Chondrocyte (in vitro differentiated cells): ENCODE measurements around the gene ADAM11. TPM values are rescaled to one million over a fixed set of nuclear protein-coding genes. Genes with fewer than 3 reads are reported as not detected.

ENCODE experiments used
- DNase-seq: peaks from one replicate; pipeline ENCODE4 v3.0.0; 2021; ENCODE audit warnings: mixed read lengths, low spot score
- H3K27ac Mint-ChIP-seq: one replicate; pipeline ENCODE4 v1.8.0; 2021; ENCODE audit warnings: mild to moderate bottlenecking, moderate library complexity, mixed read lengths; ENCODE audit not compliant: unreplicated experiment
- H3K27me3 Mint-ChIP-seq: 2 replicates; pipeline ENCODE4 v1.8.0; 2021; ENCODE audit warnings: low read depth, mixed read lengths
- H3K36me3 Mint-ChIP-seq: 2 replicates; pipeline ENCODE4 v1.8.0; 2021; ENCODE audit warnings: low read depth, mixed read lengths
- H3K4me1 Mint-ChIP-seq: 2 replicates; pipeline ENCODE4 v1.8.0; 2021; ENCODE audit warnings: low read depth, mild to moderate bottlenecking, mixed read lengths
- H3K4me3 Mint-ChIP-seq: one replicate; pipeline ENCODE4 v1.8.0; 2021; ENCODE audit warnings: mild to moderate bottlenecking, moderate library complexity, mixed read lengths; ENCODE audit not compliant: unreplicated experiment
- H3K9me3 Mint-ChIP-seq: 2 replicates; pipeline ENCODE4 v1.8.0; 2021; ENCODE audit warnings: low read depth, mixed read lengths
- total RNA-seq: library from RNA; stranded (reverse); gene quantifications from 3 replicates; pipeline ENCODE4 v1.2.1, GENCODE V29; 2021
- TF ChIP-seq, protein P1 (sequence below): fragments of 200-600 bp; sonication (generic); IDR thresholded peaks from 2 replicates; pipeline ENCODE4 v1.5.0; 2021; ENCODE audit warnings: antibody characterized with exemption, mild to moderate bottlenecking, moderate library complexity

The ADAM11 gene
- total RNA-seq, 1 donor from 2014 or later: 0.47 TPM

DNA sequence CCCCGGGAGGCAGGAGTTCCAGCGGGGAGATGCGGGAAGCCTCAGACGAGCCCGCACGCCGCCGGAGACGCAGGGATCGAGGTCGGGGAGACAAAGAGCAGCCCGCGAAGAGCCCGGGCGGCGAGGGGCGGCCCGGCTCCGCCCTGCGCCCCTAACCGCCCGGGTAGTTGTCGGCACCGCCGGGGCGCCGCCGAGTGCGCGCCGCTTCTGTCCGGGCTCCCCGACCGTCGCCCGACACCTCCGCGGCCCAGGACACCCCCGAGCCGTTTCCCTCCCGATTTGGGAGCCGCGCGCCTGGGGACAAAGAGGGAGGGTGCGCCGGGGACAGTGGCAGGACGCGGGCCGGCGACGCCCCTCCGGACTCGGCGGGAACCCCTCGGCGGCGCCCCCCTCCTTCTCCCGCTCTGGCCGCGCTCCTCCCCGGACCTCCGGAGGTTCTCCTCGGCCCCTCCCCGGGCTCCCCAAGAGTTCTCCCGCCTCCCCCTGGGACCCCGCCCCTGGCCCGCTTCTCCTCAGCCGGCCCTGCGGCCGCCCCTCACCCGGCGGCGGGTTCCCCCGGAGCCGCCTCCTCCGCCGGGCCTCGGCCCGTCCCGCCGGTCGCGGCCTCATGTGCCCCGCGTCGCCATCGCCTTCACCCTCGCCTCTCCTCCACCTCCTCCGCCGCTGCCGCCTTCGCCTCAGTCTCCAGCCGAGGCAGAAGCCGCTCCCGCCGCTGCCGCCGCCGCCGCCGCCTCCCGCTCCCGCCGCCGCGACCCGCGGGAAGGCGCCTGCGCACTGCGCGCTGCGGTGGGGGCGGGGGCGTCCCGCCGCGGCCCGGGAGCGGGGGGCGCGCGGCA is 71.0 kb downstream of the ADAM11 start, which contains the start of gene GJC1:
TSS of gene GJC1 (minus strand) at position 765 of the 836 bp plus-strand sequence. CDS start 24,470 bp downstream, outside the sequence.
- Mint-ChIP-seq H3K9me3 (no peaks in the 10 kb centered on the region), H3K27me3 (no peaks in the 10 kb centered on the region), H3K4me1 (peaks cover 29% of the 10 kb centered on the region), H3K4me3 (peak within 1 kb of the TSS; percentile 88), H3K36me3 (no peaks in the 10 kb centered on the region), H3K27ac (peak within 1 kb of the TSS; percentile 79)
- TF ChIP-seq, protein P1, sequence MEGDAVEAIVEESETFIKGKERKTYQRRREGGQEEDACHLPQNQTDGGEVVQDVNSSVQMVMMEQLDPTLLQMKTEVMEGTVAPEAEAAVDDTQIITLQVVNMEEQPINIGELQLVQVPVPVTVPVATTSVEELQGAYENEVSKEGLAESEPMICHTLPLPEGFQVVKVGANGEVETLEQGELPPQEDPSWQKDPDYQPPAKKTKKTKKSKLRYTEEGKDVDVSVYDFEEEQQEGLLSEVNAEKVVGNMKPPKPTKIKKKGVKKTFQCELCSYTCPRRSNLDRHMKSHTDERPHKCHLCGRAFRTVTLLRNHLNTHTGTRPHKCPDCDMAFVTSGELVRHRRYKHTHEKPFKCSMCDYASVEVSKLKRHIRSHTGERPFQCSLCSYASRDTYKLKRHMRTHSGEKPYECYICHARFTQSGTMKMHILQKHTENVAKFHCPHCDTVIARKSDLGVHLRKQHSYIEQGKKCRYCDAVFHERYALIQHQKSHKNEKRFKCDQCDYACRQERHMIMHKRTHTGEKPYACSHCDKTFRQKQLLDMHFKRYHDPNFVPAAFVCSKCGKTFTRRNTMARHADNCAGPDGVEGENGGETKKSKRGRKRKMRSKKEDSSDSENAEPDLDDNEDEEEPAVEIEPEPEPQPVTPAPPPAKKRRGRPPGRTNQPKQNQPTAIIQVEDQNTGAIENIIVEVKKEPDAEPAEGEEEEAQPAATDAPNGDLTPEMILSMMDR: no peak
- no peak for DNase-seq

DNA sequence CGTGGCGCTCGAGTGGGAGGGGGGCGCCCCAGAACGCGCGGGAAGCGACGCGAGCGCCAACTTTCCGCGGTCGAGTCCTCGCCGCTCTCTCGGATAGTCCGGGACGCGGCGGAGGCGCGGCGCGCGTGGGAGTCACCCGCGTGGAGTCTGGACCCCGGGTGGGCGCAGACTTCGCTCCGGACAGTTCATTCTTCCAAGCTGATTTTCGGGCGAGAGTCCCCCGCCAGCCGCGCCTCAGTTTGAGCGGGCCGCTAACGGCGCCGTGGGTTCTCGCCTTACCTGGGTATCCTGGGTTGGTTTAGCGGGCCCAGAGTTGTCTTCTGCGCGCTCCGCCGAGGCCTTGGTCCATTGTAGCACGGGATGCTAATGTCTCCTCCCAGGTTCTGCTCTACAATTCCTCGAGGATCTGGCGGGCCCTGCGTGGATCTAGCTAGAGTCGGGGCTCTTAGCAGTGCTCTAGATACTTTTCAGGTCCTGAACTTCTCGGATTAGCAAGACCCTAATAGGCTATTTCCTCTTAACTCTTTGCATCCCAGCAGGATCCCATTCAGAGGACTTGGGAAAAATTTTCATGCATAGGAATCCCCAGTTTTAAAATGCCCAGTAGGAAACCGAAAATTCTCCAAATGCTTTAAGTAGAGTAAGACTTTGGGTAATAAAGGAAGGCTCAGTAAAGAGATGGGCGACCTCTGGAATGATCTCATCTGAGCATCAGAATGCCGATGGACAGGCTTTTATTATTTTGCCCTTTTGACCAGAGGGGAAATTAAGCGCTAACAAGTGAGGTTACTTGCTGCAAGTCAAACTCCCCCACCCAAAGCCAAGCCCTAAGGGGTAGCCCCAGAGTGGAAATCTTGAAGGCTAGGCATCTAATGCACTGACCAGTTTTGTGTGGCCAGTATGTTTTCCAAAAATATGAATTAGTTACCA is 71.8 kb downstream of the ADAM11 start:
- Mint-ChIP-seq H3K9me3 (no peaks in the 10 kb centered on the region), H3K27ac (peak overlapping the region; percentile 18)

DNA sequence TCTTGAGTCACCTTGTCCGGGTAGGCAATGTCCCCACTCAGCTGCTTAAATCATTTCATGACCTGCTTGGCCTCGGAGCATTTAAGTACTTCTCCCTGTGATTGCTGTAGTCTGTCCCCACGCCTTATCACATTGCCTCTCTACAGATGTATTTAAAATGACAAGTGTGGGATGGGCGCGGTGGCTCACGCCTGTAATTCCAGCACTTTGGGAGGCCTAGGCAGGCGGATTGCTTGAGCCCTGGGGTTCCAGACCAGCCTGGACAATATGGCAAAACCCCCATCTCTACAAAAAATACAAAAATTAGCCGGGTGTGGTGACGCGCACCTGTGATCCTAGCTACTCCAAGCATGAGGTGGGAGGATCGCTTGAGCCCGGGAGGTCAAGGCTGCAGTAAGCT is 72.6 kb downstream of the ADAM11 start:
- no peaks in the 10 kb centered on the region for H3K36me3 Mint-ChIP-seq
- H3K9me3 Mint-ChIP-seq: no peaks in the 10 kb centered on the region
- peaks cover 29% of the 10 kb centered on the region for H3K4me1 Mint-ChIP-seq
- no peaks in the 10 kb centered on the region for H3K27me3 Mint-ChIP-seq
- TF ChIP-seq, protein P1: no peak
- H3K4me3 Mint-ChIP-seq: no peak overlapping the region
- no peak overlapping the region for H3K27ac Mint-ChIP-seq
- no peak for DNase-seq

More for the DNA sequence above, 71.8 kb downstream of the ADAM11 start:
- no peak for DNase-seq
- TF ChIP-seq, protein P1: no peak
- Mint-ChIP-seq H3K4me1 (peaks cover 29% of the 10 kb centered on the region), H3K4me3 (peak overlapping the region; percentile 67), H3K36me3 (no peaks in the 10 kb centered on the region), H3K27me3 (no peaks in the 10 kb centered on the region)

Other genes starting within 250 kb of the ADAM11 start
- 103 to 127 TPM (median 108 TPM) in 3 replicates for gene FZD2, start 201.5 kb upstream of the ADAM11 start, total RNA-seq
- 0.31 to 0.32 TPM (median 0.31 TPM) in 3 replicates for gene MEIOC, start 102.5 kb upstream of the ADAM11 start, total RNA-seq
- gene CCDC43, start 69.2 kb upstream of the ADAM11 start, total RNA-seq: 13.5 to 24.1 TPM (median 15.9 TPM) in 3 replicates
- 4.8 to 7.2 TPM (median 5.5 TPM) in 3 replicates for gene DBF4B, start 50.3 kb upstream of the ADAM11 start, total RNA-seq
- 26.8 to 50.5 TPM (median 46.4 TPM) in 3 replicates for gene GJC1, start 71.3 kb downstream of the ADAM11 start, total RNA-seq
- 0.82 to 0.97 TPM in 2 of 3 replicates, not detected in the other for gene HIGD1B, start 88.9 kb downstream of the ADAM11 start, total RNA-seq
- gene EFTUD2, start 140.5 kb downstream of the ADAM11 start, total RNA-seq: 71.9 to 99.2 TPM (median 75.9 TPM) in 3 replicates
- 0.55 to 1.0 TPM in 2 of 3 replicates, not detected in the other for gene GFAP, start 156.5 kb downstream of the ADAM11 start, total RNA-seq
- 3.9 to 7.7 TPM (median 5.2 TPM) in 3 replicates for gene KIF18B, start 188.8 kb downstream of the ADAM11 start, total RNA-seq
- gene C1QL1, start 209.3 kb downstream of the ADAM11 start, total RNA-seq: 1.6 to 2.8 TPM (median 2.0 TPM) in 3 replicates